ENCODE measurements around the gene CREB3L2.

The CREB3L2 gene

DNA sequence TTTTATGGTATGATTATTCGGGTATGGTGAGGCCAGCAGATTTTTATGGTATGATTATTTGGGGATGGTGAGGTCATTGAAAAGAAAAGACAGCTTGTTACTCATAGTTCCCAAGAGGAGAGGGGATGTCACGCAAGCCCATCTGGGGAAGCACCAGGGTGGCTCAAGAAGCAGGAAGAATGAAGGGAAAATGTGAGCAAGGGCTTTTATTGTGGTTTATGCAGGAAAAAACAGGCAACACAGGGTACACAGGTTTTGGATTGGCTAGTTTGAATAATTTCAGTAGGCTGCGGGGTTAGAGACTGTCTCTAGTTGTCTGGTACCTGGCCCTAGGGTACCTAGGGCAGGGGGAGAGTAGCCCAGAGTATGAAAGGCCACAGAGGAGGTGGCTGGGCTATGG, 128.4 kb downstream of the CREB3L2 start:
- DNase-seq (ENCODE audit: low read depth in 2 of 2), result peak in 1 of 2 donors; percentile 28

DNA sequence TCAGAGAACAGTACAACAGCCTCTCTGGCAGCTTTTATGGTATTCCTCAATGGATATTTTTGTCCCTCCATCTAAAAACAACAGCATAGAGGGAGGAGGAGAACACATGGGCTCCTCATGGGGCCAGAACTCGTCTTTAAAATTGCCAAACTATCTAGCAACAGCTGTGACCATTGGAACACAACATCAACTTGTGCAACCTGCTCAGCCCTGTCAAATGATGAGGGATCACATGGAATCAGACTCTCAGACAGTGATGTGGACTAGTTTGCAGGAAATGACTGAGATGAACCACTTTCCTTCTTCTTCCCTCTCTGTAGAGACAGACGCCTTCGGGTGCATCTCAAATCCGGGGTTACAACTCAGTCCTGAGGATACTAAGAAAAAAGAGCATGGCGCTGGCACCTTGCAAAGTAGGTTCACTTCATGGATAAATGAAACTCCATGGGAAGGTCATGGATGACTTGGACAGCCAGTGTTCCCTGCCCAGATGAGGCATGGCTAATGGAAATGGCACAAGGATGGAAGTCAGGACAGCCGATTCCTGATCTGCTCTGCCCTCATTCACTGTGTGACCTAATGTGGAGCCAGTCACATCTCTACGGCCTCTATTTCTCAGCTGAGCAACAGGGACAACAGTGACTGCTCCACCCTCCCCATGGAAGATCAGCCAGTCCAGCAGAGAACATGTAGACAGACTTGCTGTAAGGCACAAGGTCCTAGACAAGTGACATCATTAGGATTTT, 130.5 kb downstream of the CREB3L2 start:
- DNase-seq (ENCODE audit: low read depth in 2 of 2), result no peak

DNA sequence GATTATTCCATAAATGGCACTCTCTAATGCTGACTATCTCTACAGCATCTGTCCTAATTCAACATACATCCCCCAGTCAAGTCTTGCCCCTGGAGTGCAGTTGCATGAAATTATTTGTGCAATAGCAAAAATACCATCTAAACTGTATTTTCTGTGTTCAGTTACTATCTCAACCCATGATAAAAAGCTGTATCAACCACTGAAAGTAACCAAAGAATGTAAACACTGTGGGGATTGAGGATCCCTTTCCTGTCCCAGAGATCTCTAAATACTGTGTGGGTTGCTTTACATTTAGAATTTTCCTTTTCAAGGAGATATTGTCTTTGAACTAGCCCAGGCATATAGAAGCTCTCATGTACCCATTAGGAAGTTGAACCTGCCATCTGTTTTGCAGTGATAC, 131.2 kb downstream of the CREB3L2 start:
- DNase-seq (ENCODE audit: low read depth in 2 of 2), result no peak

DNA sequence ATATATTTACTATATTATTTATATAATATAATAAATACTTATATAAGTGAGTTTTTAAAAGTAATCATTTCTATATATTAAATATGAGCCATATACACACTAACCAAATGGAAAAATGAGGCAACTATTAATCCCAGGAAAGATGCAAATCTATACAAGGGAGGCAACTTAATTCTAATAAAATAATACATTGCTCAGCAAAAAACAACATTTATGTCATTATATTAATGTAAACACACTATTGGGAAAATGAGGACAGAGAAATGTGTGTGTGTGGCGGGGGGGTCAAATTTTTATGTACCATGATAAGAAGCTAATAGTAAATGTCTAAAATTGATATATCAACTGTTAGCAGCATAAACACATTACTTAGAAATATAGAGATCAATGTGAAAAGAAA, 131.8 kb downstream of the CREB3L2 start:
- DNase-seq (ENCODE audit: low read depth in 2 of 2), result no peak

DNA sequence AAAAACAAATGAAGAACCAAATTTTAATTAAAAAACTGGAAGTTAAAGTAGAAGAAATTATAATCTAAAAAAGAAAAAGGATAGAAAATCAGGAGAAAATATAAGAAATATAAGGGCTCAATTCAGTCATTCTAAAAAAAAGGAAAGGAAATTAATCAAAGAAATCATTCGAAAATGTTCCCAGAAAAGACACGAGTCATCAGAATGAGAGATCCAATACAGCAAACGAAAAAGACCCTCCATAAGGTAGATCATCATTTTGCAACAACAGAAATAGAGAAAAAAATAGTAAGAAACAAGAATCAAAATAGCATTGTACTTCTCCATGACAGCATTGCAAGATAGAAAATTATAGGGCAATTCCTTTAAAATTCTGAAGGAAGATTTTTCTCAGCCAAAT, 132.6 kb downstream of the CREB3L2 start:
- no peak for DNase-seq (ENCODE audit: low read depth in 2 of 2)

DNA sequence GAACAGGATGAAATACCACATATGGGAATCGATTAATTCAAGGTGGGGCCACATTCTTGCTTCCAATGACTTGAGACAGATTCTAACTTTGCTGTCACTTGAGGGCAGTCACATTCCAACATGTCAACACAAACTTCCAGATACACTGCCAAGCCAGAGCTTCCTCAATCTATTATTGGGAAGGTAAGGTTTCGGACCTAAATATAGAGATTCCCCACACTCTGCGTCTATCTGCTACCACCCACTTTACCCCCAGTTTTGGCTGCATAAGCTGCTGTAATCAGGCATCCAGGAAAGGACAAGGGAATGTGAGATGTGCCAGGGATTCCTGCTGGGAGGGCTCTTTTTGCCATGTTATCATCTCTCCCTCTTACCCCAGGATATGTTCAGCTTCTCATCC, 134.6 kb downstream of the CREB3L2 start:
- no peak for DNase-seq (ENCODE audit: low read depth in 2 of 2)

DNA sequence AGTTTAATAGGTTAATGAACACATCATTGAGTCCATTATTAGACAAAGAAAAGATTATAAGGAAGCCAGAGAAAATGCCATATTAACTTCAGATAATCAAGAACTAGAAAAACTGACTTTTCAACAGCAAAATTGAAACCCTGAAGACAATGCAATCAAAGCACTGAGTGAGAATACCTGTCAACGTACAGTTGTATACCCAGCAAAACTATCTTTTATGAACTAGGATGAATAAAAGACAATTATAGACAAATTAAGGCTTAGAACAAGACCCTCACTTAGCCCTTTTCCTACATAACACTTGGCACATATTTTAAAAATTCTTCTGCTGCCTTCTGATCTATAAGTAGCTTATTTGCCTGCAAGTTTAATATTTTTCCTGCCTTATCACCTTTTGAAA, 136.1 kb downstream of the CREB3L2 start:
- DNase-seq (ENCODE audit: low read depth in 2 of 2), result no peak

DNA sequence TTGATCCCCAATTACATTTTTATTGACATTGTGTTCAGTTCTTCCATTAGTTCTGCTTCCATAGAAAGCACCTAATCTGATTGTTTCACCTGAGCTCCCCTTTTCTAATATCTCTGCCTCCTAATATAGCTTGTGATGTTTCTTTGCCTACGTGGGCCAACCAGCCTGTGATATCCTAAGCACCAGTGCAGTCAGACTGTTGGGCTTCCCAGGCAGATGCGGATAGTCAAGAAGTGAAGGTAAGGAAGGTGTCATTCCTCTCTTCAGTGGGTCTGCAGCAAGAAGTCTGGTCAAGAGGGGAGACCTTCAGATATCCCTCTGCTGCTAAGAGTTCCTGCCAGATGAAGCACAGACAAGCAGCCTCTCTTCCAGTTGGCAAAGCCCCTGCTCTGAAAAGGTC, 138.9 kb downstream of the CREB3L2 start:
- DNase-seq (ENCODE audit: low read depth in 2 of 2), result no peak

DNA sequence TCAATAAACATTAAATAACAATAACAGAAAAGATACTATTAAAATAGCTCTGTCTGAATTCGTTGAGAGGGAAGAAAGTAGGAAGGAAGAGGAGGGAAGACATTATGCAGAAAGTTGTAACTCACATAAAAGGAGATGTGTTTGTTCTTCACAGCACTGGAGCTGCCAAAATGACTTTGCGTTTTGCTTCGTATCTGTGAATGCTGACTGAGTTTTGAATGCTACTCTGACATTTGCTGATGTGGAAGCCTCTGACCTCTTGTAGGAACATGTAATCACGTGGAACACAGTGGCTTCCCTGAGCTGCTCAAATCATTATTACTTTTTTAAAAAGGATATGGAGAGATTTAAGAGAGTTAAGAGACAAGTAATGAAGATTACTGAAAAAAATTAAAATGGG, 139.5 kb downstream of the CREB3L2 start:
- DNase-seq (ENCODE audit: low read depth in 2 of 2), result no peak

DNA sequence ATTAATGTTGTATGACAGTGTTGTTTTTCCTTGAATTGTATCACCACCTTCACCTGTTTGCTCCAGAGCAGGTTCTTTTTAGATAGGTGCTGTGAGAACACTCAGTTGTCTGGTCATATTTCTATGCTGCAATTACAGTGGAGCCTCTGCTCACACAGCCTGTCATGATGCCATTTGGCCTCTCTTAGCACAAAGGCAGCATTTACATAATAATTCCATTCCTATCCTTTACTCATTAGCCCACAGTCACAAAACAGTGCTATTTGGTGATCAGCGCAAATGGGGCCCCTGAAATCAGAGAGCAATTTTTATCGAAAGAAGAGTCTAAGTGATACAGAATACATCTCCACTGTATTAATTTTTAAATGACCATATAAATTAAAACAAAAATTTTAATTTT, 141.3 kb downstream of the CREB3L2 start:
- no peak for DNase-seq (ENCODE audit: low read depth in 2 of 2)

DNA sequence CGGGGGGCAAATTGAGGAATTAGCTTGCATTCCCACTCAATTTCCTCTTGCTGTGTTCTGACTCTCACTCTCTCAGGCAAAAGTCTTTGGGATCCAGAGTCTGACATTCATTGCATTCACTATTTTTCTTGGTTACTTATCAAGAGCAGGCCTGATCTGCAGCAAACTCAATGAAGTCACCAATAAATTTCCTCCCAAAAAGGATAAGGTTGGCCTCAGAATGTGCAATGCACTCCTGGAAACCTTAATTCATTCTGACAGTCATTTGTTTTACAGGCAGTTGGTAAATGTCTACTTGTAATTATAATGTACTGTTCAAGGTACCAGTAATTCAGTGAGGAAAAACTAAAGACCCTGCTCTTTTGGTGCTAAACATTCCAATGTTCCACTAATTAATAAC, 148.8 kb downstream of the CREB3L2 start:
- DNase-seq (ENCODE audit: low read depth in 2 of 2), result no peak

DNA sequence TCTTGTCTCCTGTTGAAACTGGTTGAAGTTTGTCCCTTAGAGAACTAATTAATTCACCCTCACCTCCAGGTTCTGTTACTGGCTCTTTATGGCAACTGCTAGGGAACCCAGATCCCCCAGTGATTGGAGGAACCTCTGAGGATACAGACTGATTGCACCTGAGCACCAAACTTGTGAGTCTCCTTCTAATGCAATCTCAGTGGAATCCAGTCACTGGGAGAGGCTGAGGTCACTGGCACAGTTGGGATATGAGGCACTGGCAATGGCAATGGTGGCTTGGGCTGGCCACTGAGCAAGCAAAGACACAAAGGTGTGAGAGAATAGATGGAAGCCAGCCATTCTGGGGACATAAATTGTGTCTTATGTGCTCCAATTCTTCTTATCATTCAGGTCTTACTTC, 149.8 kb downstream of the CREB3L2 start:
- no peak for DNase-seq (ENCODE audit: low read depth in 2 of 2)

DNA sequence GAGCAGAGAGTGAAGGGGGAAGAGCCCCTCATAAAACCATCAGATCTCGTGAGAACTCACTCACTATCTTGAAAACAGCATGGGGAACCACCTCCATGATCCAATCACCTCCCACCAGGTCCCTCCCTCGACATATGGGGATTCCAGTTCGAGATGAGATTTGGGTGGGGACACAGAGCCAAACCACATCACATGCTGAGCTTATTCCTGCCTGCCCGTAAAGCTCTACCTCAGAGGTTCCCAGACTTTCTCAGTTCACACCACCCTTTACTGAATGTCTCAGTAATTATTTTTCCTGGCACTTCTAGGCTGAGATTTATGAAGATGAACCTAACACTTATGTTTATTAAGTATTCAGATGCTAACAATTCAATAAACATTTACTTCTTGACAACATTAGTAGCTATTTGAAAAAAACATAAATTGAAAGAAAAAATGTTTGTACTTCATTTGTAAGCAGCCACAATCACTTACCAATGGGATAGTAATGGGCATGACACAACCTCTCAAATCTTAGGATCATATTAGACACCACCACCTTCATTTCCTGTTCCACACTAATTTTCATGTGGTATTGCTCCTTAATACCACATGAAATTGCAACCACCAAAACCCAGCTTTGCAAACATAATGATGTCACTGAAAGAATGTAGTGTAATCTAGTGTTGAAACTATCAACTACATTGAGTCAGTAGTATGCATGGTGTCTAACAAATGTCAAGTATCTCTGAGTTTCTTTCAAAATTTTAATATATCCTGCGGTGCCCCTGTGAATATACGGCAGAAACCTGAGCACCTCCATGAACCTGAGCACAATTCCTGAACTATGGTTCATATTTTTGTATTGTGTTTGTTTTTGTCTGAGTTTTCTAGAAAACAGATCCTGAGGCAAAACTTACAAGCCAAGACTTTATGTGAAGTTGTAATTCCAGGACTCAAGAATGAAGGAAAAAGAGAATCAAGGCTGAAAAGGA, 150.6 kb downstream of the CREB3L2 start:
- no peak for DNase-seq (ENCODE audit: low read depth in 2 of 2)

DNA sequence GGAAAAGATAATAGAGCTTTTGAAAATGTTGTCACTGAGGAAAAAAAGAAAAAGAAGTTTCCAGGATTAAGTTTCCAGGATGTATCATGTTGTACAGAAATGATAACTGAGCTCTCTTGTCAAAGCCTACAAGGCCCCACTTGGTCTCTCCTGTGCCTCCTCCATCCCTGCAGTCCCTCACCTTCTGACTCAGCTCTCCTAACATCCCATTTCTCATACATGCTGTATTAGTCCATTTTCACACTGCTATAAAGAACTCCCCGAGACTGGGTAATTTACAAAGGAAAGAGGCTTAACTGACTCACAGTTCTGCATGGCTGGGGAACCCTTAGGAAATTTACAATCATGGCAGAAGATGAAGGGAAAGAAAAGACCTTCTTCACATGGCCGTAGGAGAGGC, 151.3 kb downstream of the CREB3L2 start:
- DNase-seq (ENCODE audit: low read depth in 2 of 2), result no peak

DNA sequence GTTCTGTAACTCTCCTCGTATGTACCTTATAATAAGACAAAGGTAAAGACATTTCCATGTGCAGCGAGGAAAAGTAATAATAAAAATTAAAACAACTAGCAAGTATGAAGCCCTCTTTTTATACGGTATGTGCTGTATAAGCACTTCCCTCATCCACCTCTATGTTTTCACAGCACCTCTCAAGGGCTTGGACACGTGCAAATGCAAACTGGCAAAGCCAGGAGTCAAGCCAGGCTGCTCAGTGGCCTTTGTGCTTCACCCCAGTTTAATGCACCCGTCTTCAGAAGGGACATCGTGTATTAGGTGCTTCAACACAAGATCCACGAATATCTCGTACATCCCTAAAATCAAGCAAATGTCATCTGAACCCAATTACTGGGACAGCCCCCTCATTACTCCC, 153.8 kb downstream of the CREB3L2 start:
- no peak for DNase-seq (ENCODE audit: low read depth in 2 of 2)

DNA sequence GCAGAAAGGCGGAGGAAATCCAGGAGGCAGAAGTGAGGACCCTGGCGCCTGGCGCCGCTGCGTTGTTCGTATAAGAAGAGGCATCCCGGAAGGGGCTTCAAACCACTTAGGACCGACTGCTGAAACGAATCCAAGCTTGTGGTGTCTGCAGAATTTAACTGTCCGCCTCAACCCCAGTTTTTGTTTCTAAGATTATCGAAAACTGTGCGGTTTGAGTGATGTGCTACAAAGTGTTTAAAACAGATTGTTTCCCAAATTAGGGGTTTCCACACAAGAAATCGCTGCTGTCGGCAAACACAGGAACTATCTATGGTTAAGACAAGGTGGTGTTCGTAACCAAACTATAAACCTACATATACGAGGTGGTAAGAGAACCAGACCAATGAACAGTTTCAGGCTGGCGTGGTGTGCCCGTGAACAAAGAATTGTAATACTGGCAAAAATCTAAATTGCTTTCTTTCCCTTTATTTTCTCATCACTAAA, 154.3 kb downstream of the CREB3L2 start:
- no peak for DNase-seq (ENCODE audit: low read depth in 2 of 2)

DNA sequence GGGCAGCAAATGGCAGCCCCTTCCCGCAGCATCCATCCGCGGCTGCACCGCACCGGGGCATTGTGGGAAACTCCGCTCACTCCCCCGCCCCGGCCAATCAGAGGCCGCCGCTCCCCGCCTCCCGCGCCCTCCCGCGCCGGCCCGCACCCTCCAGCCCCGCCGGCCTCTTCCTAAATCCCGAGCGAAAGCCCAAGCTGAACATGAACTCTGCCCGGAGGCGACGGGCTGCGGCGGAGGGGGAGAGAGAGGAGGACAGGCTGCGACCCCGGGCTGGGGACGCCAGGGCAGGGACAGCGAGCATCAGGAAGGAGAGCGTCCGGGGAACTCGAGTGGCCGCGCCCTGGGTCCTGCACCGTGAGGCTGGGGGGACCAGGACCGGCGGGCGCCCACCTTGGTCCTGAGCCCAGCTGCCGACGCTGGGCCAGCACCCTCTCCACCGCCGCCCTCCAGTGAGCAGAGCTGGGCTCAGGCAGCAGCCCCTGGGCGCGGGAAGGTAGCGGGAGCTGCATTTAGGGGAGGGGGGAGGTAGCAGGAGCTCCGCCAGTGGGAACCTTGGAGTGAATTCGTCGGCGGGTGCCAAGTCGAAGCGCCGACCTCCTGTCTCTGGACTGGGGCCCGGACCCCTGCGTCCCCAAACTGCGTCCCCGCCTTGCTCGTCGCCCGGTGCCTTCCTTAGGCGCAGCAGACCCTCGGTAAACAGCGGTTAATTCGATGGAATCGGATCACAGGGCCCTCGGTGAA, 154.9 kb downstream of the CREB3L2 start, which contains the start of gene DGKI:
TSS of gene DGKI (minus strand) at position 148 of the 741 bp plus-strand sequence.
- DNase-seq (ENCODE audit: low read depth in 2 of 2), result no peak

DNA sequence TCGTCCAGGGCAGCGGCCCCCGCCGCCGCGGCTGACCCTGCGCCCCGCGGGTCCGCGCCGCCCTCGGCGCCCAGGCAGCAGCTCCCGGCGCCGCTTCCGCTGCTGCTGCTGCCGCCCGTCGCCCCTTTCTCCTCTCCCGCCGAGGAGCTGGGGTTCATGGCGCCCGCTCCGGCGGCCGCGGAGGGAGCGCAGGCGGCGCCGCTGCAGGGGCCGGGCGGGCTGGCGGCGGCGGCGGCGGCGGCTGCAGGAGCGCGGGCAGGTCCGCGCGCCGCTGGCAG, 155.4 kb downstream of the CREB3L2 start:
- no peak for DNase-seq (ENCODE audit: low read depth in 2 of 2)

DNA sequence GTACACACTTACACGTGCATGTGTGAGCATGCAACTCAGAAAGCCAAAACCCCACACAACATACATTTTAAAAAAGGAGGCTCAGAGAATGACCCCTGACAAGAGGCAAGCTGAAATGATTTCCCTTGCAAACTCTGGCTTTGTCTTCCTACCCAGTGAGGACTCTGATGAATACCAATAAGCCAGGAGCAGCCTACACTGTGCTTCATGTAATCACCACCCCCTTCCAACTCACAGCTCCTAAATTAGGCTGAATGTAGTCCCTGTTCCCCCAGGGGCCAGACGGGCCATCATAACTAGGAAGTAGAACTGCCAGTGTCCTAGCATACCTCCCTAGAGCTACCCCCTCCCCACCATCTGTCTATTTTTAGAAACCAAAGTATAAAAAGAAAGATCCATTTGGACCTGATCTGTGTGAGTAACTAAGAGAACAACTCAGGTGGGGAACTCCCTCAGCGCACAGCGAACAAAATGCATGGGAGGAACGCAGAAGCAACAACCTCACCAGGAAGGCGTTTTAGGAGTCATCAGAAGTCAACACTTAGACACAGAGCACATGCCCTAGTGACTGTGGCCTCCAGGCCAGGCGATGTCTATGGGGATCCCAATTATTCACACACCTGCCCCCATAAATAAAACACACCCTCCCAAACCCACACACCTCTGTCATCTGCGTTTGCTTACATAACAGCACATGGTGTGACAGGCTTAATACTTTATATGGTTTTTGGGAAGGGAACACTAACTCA, 157.0 kb downstream of the CREB3L2 start:
- no peak for DNase-seq (ENCODE audit: low read depth in 2 of 2)

DNA sequence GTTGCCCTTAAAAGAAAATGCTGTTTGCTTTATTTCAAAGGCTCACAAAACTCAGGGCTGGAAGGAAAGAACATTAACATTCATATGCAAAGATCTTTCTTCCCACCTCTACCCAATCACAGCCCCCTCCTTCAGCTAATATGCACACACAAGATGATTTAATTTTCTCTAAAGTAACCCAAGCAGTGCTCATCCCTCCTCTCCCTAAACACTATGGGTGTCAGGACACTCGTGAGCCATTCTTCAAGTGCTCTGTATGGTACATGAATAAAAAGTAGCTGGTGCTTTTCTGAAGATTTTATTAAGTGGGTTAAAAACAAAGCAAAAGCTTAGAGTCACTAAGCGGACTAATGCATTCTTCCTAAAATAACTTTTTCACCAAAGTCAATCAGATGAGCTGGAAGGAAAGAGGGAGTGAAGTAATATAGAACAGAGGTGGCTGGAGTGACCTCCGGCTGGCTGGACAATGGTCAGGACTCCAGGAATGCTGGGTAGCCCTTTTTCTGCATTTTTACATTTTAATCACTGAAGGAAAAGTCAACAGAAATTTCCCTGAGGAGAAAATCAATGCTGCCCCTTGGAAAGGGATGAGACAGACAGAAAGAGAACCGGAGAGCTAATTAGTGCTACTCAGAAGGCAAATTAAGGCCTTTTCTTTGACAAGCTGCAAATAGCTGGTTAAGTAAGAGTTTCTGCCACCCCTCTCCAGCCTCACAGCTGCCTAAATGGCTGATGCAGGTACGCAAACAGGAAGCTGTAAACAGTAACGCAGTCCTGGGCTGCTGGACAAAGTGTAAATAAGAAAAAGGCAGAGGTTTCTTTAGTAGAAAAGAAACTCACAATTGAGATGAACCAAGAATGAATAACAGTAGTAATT, 161.7 kb downstream of the CREB3L2 start:
- DNase-seq (ENCODE audit: low read depth in 2 of 2), result no peak
